CD4-positive, alpha-beta T cell treated with Interleukin-4 for 4 hours (primary cell): Measurements from ENCODE around the gene SPATA20.

ENCODE experiments used
- DNase-seq: peaks from one replicate; pipeline ENCODE4 v3.0.0-alpha.2; 2020

Gene SPATA20

DNA sequence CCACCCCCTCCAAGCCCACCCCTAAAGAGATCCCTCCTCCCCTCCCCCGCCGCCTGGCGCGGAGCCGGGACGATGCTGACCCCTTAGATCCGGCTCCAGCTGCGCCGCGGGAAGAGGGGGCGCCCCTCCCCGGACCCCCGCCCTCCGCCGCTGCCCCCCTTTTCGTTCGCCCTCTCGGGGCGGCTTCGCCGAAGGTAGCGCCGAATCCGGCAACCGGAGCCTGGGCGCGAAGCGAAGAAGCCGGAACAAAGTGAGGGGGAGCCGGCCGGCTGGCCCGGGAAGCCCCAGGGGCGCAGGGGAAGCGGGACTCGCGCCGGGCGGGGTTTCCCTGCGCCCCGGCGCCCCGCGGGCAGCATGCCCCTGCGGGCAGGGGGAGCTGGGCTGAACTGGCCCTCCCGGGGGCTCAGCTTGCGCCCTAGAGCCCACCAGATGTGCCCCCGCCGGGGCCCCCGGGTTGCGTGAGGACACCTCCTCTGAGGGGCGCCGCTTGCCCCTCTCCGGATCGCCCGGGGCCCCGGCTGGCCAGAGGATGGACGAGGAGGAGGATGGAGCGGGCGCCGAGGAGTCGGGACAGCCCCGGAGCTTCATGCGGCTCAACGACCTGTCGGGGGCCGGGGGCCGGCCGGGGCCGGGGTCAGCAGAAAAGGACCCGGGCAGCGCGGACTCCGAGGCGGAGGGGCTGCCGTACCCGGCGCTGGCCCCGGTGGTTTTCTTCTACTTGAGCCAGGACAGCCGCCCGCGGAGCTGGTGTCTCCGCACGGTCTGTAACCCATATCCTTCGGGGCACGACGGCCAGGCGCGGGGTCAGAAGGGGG lies 14.2 kb downstream of the SPATA20 start:
- DNase-seq = no peak

DNA sequence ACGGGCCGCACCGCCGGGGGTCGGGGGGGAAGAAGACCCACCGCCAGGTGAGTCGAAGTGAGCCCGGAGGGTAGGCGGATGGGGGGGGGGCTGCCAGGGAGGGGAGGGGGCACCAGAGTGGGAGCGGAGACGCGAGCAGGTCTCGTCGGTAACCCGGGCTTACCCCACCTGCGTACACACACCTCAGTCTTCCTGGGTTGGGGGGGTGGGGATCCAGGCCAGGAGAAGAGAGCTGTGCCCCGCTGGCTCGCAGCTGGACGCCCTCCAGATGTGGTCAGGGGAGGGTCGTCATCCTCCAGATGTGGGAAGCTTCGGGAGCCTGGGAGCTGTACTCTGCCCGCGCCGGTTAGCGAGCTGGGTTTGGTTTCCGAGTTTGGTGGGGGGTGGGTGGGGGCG lies 14.8 kb downstream of the SPATA20 start:
- no peak for DNase-seq

DNA sequence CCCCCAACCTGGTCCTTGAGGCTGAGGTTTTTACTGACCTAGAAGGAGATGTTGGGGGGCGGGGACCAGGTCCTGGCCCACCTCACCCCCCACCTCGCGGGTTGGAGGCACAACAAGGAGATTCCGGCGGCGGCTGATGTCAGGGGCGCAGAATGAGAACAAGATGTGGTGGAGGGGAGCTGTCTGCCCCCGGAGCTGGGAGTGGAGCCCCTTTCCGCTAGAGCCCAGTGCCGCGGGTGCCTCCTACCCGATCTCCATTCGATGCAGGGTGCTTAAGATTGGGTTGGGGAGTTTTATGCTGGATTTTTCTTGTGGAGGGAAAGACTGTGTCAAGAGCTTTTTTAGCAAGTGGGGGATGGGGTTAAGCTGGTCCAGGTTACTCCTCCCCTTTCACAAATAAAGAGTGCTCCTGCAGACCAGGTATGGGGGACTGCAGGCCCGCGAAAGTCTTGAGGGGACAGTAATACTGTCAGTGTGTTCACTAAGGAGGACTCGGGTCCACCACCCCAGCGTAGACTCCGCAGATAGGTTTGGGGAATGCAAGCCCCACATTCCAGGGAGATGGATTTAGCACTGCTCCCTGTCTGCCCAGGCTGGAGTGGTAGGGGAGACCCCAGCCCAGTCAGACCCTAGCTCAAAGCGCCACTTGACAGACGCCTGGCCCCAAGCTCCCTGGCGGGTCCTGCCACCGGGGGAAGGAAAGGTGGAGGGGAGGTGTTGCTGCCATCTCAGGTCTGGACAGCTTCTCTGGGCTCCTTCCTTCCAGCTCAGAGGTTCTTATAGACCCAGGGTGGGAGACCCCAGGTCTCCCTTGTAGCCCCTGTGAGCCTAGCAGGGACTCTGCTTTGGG lies 15.5 kb downstream of the SPATA20 start:
- no peak for DNase-seq

DNA sequence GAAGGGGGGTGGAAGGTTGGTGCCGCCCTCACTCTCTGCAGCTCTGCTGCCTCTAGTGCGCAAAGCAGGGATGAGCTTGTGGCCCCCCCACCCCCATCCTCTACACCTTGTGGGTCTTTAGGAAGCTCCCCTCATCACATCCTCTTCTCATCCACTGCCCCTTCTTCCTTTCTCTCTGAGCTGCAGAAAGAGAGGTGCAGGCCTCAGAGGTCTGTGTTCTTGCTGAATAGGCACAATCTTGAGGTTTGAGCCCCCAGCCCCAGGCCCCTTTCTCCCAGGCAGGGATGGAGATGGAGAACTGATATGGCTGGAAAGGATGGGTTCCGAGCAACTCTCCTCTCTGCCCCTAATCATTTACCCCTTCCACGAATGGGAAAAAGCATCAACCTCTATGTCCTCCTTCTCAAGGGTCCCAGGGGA lies 16.1 kb downstream of the SPATA20 start:
- no peak for DNase-seq

DNA sequence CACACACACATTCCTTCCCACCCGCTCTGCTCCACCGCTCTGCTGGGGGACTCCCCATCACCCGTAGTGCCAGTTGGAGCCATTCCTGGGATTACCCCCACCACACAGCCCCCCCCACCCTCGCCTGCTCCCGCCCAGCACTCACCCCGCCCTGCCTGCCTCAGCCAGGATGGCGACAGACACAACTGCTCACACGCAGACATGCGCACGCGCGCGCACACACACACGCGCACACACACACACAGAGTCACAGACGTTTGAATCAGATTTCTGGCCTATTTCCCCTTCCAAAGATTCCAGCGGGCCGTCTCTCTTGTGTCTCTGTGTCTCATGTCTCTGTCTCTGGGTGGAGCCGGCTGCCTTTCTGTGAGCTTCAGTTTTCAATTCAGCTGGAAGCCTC lies 17.9 kb downstream of the SPATA20 start:
- no peak for DNase-seq

DNA sequence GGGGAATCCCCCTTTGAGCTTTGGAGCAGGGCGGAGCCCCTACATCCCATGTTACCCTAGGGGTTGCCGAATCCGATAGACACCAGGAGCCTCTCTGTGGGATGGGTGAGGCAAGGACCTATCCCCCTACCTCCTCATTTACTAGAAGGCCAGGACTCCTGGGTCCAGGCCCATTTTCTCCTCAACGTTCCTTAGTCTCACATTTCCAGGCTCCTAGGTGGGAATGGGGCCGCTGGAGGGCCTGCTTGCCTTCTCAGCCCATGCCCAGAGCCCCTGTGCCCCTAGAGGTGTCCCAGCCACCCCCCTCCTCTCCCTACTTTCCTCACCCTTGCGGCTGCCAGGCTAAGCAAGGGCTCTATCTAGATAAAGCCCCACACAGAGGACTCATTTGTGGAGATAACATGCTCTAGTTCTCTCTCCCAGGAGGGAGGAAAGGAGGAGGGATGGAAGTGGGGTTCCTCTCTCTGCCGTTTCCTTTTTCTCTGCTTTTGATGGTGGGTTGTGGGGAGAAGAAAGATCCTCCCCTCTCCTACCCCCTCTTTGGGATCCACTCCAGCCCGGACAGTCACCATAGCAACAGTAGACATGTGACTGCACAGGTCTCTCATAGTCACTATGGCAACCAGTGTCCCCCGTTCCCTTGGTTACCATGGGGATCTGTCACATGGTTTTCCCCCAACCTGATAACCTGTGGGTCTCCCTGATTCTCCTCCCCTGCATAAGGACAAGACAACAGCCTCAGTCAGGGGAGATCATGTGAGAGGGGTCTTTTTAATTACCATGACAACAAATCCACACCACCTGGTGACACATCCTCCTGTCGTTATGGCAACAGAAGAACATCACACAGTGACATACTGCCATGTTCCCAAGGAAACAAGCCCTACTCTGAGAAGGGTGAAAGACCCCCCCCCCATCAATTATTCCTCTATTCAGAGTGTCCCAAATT lies 18.7 kb downstream of the SPATA20 start:
- DNase-seq = peak; percentile 61

DNA sequence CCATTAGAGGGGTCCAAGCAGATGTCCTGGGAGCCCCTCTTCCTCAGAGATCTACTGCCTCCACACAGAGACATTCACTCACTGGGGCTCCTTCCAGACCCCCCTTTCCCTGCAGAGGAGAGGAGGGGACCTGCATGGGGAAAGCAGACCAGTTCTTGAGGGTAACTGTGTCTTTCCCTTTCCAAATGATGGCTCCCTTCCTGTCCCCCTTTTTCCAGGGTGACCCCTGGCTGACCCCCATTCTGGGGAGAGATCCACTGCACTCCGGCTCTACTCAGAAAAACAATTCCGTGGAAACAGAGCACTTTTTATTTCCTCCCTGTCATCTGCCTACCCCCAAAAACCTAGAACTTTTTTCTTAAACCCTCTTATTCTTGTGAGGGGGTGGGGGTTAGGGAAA lies 19.9 kb downstream of the SPATA20 start:
- no peak for DNase-seq

DNA sequence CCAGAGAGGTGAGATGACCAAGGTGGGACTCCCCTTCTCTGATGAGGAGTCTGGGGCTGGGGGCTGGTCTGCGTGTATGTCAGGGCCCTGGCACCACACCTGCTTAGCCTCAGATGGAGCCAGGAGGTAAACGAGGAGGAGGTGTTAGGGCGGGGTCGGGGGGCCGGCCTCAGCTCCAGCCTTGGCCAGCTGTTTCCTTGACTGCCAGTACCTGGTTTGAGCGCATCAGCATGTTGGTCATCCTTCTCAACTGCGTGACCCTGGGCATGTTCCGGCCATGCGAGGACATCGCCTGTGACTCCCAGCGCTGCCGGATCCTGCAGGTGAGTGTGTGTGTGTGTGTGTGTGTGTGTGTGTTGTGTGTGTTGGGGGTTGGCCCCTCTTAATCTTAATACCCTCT lies 21.7 kb downstream of the SPATA20 start:
- no peak for DNase-seq

DNA sequence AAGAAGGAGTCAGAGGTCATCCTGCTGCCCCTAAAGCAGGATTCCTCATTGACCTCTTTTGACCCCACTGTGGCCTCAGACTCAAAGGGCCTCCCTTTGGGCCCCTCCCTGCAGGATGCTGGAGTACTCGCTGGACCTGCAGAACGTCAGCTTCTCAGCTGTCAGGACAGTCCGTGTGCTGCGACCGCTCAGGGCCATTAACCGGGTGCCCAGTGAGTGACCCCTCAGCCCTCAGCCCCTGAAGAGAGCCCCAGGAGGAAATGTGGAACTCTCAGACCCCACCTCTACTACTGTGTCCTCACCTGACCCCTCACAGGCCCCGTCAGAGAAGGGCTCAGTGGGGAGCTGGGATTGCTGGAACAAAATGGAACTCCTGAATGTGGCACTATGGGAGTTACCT lies 22.6 kb downstream of the SPATA20 start:
- DNase-seq = no peak

DNA sequence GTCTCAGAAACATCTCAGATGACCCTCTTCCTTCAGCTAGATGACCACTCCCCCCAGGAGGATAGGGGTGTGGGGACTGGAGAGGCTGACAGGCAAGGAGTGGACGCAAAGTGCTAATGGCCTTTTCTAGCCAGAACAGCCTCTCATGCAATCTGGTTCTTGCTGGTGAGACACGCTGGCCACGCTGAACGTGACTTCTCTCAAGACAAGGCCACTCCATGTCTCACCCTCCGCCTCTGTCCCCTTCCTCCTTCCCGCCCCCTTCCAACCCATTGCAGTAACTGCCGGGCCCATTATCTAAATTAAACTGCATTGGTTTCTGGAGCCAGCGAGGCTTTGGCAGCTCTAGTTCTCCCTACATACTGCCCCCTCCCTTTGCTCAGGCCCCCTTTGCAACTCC lies 23.1 kb downstream of the SPATA20 start:
- no peak for DNase-seq

DNA sequence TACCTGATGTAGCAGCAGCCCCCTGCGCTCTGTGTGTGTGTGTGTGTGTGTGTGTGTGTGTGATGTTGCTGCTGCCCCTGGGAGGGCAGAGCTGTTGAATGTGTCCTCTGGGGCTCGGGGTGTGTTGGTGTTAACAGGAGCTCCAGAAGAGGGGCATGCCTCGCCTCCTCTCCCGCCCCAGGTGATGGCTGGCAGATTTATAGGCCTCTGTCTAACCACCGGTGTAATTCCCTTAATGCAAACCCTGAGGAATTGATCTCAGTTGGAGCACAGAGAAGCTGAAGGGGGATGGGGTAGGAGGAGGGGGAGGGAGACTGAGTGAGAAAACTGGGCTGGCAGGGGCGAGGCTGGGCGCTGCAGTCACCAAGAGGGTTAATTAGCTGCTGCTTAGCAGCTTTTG lies 23.6 kb downstream of the SPATA20 start:
- no peak for DNase-seq

DNA sequence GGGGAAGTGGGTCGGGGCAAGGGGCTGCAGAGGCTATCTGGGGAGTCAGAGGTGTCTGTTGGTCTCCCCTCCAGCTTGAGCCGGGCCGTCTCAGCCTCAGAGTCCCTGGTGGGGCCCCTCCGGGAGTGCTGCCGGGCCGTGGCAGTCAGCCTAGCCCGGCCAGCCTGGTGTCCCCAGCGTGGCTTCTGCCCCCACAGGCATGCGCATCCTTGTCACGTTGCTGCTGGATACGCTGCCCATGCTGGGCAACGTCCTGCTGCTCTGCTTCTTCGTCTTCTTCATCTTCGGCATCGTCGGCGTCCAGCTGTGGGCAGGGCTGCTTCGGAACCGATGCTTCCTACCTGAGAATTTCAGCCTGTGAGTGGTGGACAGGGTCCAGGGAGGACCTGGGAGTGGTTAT lies 24.7 kb downstream of the SPATA20 start:
- no peak for DNase-seq

DNA sequence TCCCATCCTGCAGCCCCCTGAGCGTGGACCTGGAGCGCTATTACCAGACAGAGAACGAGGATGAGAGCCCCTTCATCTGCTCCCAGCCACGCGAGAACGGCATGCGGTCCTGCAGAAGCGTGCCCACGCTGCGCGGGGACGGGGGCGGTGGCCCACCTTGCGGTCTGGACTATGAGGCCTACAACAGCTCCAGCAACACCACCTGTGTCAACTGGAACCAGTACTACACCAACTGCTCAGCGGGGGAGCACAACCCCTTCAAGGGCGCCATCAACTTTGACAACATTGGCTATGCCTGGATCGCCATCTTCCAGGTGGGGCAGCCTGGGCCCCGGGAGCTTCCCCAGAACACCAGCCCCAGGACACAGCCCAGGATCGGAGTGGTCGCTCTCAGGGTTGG lies 25.6 kb downstream of the SPATA20 start:
- DNase-seq = no peak

DNA sequence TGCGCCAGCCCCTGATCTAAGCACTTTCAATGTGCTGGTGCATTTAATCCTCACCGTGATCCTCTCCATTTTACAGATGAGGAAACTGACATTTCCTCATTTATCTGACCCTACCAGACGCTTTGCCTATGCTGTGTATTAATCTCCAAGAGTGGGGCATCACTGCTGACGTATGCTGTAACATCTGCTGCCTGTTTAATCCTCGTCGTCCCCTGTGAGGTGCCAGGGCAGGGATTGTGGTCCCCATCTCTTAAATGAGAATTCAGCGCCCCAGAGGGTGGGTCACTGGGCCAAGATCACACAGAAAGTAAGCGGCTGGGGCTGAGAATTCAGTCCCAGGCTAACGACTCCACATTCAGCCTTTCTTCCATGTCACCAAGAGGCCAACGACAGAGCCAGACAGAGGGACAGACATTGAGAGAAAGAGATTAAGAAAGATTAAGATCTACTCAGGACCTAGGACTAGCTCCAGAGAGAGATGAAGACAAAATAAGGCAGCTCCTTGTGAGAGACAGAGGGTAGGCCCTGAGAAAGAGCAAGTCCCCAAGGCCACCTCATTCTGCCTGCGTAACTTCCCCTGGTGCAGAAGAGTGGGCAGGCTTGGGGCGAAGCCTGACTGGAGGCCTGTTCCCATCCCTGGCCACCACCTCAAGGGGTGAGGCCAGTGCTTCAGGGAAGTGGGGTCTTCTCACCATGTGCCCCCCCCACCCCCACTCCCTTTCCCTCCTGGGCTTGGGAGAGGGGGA lies 27.1 kb downstream of the SPATA20 start:
- no peak for DNase-seq

DNA sequence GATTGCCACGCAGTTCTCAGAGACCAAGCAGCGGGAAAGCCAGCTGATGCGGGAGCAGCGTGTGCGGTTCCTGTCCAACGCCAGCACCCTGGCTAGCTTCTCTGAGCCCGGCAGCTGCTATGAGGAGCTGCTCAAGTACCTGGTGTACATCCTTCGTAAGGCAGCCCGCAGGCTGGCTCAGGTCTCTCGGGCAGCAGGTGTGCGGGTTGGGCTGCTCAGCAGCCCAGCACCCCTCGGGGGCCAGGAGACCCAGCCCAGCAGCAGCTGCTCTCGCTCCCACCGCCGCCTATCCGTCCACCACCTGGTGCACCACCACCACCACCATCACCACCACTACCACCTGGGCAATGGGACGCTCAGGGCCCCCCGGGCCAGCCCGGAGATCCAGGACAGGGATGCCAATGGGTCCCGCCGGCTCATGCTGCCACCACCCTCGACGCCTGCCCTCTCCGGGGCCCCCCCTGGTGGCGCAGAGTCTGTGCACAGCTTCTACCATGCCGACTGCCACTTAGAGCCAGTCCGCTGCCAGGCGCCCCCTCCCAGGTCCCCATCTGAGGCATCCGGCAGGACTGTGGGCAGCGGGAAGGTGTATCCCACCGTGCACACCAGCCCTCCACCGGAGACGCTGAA lies 28.7 kb downstream of the SPATA20 start:
- DNase-seq = no peak

DNA sequence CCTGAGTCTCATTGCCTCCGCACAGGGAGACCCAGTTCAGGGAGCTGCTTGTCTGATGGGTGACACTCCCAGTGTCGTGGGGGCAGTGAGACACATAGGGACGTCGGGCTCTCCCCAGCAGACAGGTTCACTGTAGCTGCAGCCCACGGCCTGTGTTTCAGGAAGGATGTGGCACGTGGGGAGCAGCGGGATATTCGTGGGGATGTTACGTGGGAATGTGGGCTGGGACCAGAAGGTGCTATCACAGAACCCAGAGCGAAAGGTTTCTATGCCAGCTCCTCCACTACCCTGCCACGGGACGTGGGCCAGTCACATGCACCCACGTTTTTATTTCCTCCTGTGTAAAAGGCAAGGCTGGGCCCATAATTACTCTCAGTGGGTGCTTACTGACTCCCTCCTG lies 29.9 kb downstream of the SPATA20 start:
- no peak for DNase-seq

DNA sequence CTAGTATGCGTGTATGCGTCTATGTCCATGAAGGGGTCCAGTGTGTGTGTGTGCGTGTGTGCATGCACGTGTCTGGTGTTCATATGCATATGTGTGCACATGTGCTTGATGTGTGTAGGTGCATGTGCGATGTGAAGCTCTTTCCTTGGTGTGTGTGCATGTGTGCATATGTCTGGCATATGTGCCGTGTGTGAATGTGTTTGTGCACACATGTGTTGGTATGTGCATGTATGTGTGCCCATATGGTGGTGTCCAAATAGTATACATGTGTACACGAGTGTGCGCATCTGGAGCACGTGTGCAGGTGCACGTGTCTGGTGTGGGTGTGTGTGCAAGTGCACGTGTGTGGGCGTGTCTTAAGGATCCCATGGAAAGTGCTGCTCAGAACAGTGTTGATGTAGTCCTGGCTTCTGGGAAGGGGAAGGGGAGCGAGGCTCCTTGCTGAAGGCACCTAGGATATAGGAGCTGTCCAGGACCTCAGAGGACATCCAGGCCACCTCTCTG lies 30.5 kb downstream of the SPATA20 start:
- no peak for DNase-seq

DNA sequence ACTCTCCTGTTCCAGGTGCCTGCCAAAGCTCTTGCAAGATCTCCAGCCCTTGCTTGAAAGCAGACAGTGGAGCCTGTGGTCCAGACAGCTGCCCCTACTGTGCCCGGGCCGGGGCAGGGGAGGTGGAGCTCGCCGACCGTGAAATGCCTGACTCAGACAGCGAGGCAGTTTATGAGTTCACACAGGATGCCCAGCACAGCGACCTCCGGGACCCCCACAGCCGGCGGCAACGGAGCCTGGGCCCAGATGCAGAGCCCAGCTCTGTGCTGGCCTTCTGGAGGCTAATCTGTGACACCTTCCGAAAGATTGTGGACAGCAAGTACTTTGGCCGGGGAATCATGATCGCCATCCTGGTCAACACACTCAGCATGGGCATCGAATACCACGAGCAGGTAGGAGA lies 31.2 kb downstream of the SPATA20 start:
- no peak for DNase-seq

DNA sequence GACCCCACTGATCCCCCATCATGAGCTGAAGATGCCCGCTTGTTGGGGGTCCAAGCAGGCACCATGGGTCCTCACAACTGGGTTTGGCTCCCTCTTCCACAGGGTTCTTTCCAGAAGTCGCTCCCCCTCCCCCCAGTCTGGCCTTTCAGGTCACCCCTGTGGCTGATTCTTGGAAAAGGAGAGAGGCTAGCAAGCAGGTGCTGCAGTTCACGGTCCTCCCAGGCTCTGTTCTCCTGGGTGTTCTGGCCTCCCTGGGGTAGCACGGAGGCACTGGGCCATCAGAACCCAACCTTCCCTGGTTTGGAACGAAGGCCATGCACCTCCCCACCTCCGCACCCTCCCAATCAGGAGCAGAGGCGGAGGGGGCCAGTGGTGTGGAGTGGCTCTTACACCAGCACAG lies 32.4 kb downstream of the SPATA20 start:
- DNase-seq = no peak

DNA sequence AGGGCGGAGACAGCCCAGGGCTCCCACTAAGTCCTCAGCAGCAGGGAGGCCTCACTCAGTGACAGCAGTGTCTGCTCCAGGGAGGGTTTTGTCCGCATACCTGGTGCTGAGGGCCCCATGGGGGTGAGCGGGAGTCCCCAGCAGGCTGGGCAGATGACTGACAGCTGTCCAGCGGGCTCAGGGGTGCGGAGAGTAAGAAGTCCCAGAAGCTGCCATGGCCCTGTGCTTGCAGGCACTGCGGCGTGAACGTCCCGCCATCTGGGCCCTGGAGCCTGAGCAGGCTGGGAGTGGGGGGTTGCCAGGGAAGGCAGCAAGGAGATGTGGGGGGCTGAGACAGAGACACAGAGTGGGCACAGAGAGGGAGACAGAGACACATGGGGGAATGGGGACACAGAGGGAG lies 33.7 kb downstream of the SPATA20 start:
- no peak for DNase-seq

DNA sequence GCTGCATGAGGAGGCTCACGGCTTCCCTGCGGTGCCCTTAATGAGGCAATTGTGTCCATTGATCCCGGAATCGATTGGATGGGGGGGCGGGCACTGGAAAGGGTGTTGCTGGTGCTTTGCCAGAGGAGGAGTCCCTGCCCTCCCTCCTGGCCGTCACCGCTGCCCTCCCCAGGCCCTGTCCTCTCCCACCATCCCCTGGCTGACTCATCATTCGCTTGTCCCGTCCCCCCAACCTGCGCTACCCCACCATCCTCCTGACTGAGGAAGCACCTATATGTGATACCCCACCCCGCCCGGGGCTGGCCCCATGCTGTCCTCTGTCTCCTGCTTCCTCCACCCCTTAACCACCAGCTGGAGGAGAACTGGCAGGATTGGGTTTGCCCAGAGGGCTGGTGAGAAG lies 34.3 kb downstream of the SPATA20 start:
- DNase-seq = no peak

DNA sequence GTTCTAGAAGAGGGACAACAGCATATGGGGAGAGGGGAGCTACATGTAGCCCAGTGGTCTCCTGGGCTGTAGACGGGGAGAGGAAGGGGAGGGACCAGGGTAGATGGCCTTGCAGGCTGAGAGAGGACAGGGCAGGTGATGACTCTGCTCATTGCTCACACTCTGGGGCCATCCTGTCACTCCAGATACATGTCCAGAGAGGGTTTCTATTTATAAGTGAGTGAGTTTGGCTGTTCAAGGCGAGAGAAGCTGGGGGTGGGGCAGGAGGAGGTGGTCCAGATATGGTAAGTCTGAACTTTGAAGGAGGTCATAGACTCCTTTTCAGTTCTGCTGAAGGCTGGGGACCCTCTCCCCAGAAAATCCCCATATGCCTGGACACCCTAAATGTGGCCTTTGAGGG lies 35.8 kb downstream of the SPATA20 start:
- no peak for DNase-seq
